Common myeloid progenitor, CD34-positive (primary cell): ENCODE measurements around the gene TIMM17B.

Experiments used
- CTCF ChIA-PET: fragments of 350-600 bp; sonication (Branson Sonifier 250); formaldehyde crosslinking; loops from one replicate; lab custom pipeline; 2021; ENCODE audit warnings: antibody characterized with exemption; lab: Charles Lee
- POLR2A ChIA-PET: fragments of 350-600 bp; sonication (Branson Sonifier 250); formaldehyde crosslinking; loops from one replicate; lab custom pipeline; 2021; ENCODE audit warnings: antibody characterized with exemption; lab: Charles Lee
- DNase-seq, 3 donors: peaks; one replicate each; pipeline versions ENCODE4 v3.0.0 to v3.0.0-alpha.2; 2013
- H3K27ac ChIP-seq, 2 experiments: 1 replicate in 1 of 2; 2 replicates in 1 of 2; pipeline ENCODE4 v1.7.0; 2013; ENCODE audit warnings: inconsistent platforms in 2 of 2, low read length in 2 of 2, mild to moderate bottlenecking in 2 of 2, low read depth in 1 of 2, moderate library complexity in 1 of 2; ENCODE audit not compliant: severe bottlenecking in 2 of 2, insufficient read depth in 1 of 2, poor library complexity in 1 of 2
- H3K27me3 ChIP-seq, 5 experiments: replicated peaks in 2 of 5; 1 replicate in 3 of 5; 2 replicates in 2 of 5; pipeline versions ENCODE4 v1.6.1 to v1.7.0; 2013; ENCODE audit warnings: low read length in 4 of 5, mild to moderate bottlenecking in 2 of 5, moderate library complexity in 2 of 5, inconsistent platforms in 1 of 5; ENCODE audit not compliant: insufficient read depth in 5 of 5, control insufficient read depth in 4 of 5
- H3K36me3 ChIP-seq, 4 experiments: 1 replicate in 2 of 4; 2 replicates in 2 of 4; pipeline versions ENCODE4 v1.6.1 to v1.7.0; 2013; ENCODE audit warnings: low read length in 3 of 4, control low read depth in 1 of 4, mild to moderate bottlenecking in 1 of 4; ENCODE audit not compliant: control insufficient read depth in 4 of 4, insufficient read depth in 4 of 4
- H3K4me1 ChIP-seq, 4 experiments: 1 replicate in 3 of 4; 2 replicates in 1 of 4; pipeline versions ENCODE4 v1.6.1 to v1.7.1; 2013; ENCODE audit warnings: low read length in 3 of 4, mild to moderate bottlenecking in 3 of 4, control low read depth in 1 of 4, inconsistent platforms in 1 of 4, moderate library complexity in 1 of 4; ENCODE audit not compliant: control insufficient read depth in 4 of 4, insufficient read depth in 4 of 4; ENCODE audit errors: control extremely low read depth in 1 of 4
- H3K4me3 ChIP-seq, 7 experiments: 1 replicate in 4 of 7; 2 replicates in 3 of 7; pipeline versions ENCODE4 v1.5.1 to v1.7.0; 2013; ENCODE audit warnings: mild to moderate bottlenecking in 7 of 7, low read length in 6 of 7, moderate library complexity in 6 of 7, inconsistent platforms in 2 of 7, low read depth in 2 of 7, control low read depth in 1 of 7; ENCODE audit not compliant: insufficient read depth in 4 of 7, control insufficient read depth in 1 of 7; ENCODE audit errors: extremely low read depth in 1 of 7
- H3K9me3 ChIP-seq, 5 experiments: 1 replicate in 4 of 5; 2 replicates in 1 of 5; pipeline versions ENCODE4 v1.6.1 to v1.7.1; 2013; ENCODE audit warnings: low read length in 4 of 5, mild to moderate bottlenecking in 2 of 5, inconsistent platforms in 1 of 5, low read depth in 1 of 5, moderate library complexity in 1 of 5; ENCODE audit not compliant: control insufficient read depth in 4 of 5, insufficient read depth in 2 of 5; ENCODE audit errors: control extremely low read depth in 1 of 5
- WGBS: methylation state at CpG from one replicate; pipeline ENCODE4 v1.1.5; 2013; ENCODE audit not compliant: insufficient coverage; 5-methylcytosine and 5-hydroxymethylcytosine counted together

Gene TIMM17B

DNA sequence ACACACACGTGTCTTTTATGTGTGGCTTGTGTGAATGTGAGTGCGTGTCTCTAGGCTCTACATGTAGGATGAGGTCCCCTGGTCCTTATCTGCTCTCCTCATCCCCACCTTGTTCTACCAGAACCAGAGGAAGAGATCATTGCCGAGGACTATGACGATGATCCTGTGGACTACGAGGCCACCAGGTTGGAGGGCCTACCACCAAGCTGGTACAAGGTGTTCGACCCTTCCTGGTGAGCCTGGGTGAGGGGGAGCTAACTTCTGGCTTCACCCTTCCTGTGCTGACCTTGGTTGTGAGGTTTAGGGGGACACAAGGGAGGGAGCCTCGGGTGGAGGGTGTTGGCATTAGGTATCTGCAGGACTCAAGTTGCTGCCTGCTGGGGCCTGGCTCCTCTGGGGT lies 3.5 kb upstream of the TIMM17B start:
- Histone ChIP-seq H3K27me3 (no peaks in the 10 kb centered on the region), H3K27ac (no peak overlapping the region), H3K9me3 (peaks cover 0 to 4% (median 0%) of the 10 kb centered on the region in 5 experiments), H3K36me3 (peaks cover 0 to 40% (median 19%) of the 10 kb centered on the region in 4 experiments), H3K4me1 (peaks cover 0 to 16% (median 12%) of the 10 kb centered on the region in 4 experiments), H3K4me3 (no peak overlapping the region)
- 97% methylated on average over 4 of the region's 7 CpGs for WGBS
- ChIA-PET POLR2A (no interaction called here), CTCF (interaction anchor here (1.2 kb wide), 1 partner anchor 15 kb away, joined by 3 read pairs; no protein-coding TSS in a partner anchor)
- DNase-seq: no peak

DNA sequence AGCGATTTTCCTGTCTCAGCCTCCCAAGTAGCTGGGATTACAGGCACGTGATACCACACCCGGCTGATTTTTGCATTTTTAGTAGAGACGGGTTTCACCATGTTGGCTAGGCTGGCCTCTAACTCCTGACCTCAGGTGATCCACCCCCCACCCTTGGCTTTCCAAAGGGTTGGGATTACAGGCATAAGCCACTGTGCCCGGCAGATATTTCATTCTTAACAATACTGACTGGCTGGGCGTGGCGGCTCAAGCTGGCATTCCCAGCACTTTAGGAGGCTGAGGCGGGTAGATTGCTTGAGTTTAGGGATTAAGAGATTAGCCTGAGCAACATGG lies 1.5 kb upstream of the TIMM17B start:
- Histone ChIP-seq H3K27ac (peak overlapping the region in 1 of 2 experiments; percentile 94), H3K4me3 (no peak overlapping the region), H3K4me1 (peaks cover 0 to 16% (median 12%) of the 10 kb centered on the region in 4 experiments), H3K36me3 (peaks cover 0 to 37% (median 21%) of the 10 kb centered on the region in 4 experiments), H3K9me3 (peaks cover 0 to 4% (median 0%) of the 10 kb centered on the region in 5 experiments), H3K27me3 (no peaks in the 10 kb centered on the region)
- 89% methylated on average over 8 of the region's 8 CpGs for WGBS
- CTCF ChIA-PET: interaction anchor here (0.7 kb wide), 1 partner anchor 10 kb away, joined by 3 read pairs; no protein-coding TSS in a partner anchor
- no peak for DNase-seq
- POLR2A ChIA-PET: no interaction called here

DNA sequence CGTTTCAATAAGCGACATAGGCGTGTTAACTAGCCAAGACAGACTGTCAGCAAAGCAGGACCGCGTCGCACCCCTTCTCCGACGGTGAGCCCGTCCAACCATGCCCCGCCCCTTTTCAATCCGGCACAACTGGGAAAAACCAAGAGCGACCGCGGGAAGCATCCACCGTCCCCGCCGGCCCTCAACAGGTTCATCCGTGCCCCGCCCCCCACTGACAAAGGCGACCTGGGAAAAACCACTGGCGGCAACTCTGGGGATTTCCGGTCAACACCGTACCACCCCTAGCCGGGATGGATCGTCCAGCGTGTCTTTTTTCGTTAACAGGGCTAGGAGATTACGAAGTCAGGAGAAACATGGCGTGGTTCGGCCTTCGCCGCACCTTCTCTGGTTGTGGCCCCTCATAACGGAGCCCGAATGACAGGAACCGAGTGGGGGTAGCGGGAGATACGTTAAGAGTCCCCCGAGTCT lies 377 bp downstream of the TIMM17B start:
- POLR2A ChIA-PET: interaction anchor here (0.6 to 2.5 kb wide), 8 partner anchors 9 to 269 kb away, joined by 3 to 12 read pairs (median 4); partner anchors contain the start of genes OTUD5 and SLC35A2
- peak; percentile 73 to 86 (median 84) for DNase-seq
- WGBS: 43% methylated on average over 36 of the region's 38 CpGs
- Histone ChIP-seq H3K36me3 (peaks cover 0 to 38% (median 19%) of the 10 kb centered on the region in 4 experiments), H3K27ac (peak overlapping the region; percentile 88 to 94), H3K4me1 (peaks cover 0 to 17% (median 12%) of the 10 kb centered on the region in 4 experiments), H3K27me3 (no peaks in the 10 kb centered on the region), H3K4me3 (peak overlapping the region; percentile 59 to 83 (median 77)), H3K9me3 (peaks cover 0 to 4% (median 0%) of the 10 kb centered on the region in 5 experiments)
- CTCF ChIA-PET: interaction anchor here (0.6 to 1.7 kb wide), 4 partner anchors 11 to 49 kb away, joined by 3 to 5 read pairs (median 3); no protein-coding TSS in a partner anchor

DNA sequence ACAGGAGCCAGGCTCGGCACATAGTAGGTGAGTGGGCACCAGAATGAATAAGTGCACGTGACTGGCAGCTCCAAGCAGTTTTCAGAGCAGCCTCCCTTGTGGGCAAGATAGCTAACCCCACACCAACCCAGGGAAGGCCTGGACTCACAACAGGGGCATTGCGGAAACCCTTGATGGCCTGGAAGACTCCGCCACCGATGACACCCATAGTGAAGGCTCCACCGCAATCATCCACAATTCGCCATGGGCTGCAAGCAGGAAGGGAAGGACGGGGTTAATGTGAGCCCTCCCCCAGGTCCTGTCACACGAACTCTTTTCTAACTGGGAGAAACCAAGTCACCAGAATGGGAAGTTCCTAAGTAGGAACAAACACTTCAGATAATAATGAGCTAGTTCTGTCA lies 957 bp downstream of the TIMM17B start:
- Histone ChIP-seq H3K9me3 (peaks cover 0 to 4% (median 0%) of the 10 kb centered on the region in 5 experiments), H3K27me3 (no peaks in the 10 kb centered on the region), H3K27ac (peak overlapping the region; percentile 88 to 94), H3K36me3 (peaks cover 0 to 32% (median 16%) of the 10 kb centered on the region in 4 experiments), H3K4me3 (peak overlapping the region in 6 of 7 experiments; percentile 59 to 83 (median 78)), H3K4me1 (peaks cover 0 to 23% (median 15%) of the 10 kb centered on the region in 4 experiments)
- POLR2A ChIA-PET: interaction anchor here (0.6 to 2.5 kb wide), 2 partner anchors 15 to 268 kb away, joined by 4 to 12 read pairs; partner anchors contain the start of gene SLC35A2
- no peak for DNase-seq
- 71% methylated on average over 6 of the region's 9 CpGs for WGBS
- CTCF ChIA-PET: interaction anchor here (0.6 to 1.7 kb wide), 5 partner anchors 10 to 1353 kb away, joined by 3 to 5 read pairs (median 3); no protein-coding TSS in a partner anchor

DNA sequence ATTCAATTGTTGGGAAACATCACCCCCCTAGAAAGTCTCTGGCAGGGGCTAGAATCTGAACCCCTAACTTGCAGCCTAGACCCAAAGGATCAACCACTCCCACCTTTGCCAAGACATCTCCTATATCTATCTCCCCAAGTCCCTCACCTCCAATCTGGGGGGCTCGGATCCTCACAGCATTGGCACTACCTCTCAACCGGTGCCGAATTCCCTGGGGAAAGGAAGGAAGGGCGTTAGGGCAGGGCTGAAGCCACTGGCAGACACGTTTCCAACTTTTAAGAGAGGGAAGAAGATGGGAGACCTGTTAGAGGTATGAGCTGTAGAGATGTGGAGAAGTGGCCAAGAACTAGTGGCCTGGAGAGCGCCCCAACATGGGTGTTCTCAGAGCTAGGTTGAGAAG lies 2.7 kb downstream of the TIMM17B start:
- H3K9me3 ChIP-seq: peaks cover 0 to 4% (median 0%) of the 10 kb centered on the region in 5 experiments
- H3K27me3 ChIP-seq: no peaks in the 10 kb centered on the region
- peaks cover 0 to 24% (median 17%) of the 10 kb centered on the region in 4 experiments for H3K4me1 ChIP-seq
- no peak for DNase-seq
- ChIA-PET CTCF (interaction anchor here (1.4 kb wide), 1 partner anchor 58 kb away, joined by 3 read pairs; no protein-coding TSS in a partner anchor), POLR2A (no interaction called here)
- H3K36me3 ChIP-seq: peaks cover 0 to 24% (median 12%) of the 10 kb centered on the region in 4 experiments
- H3K4me3 ChIP-seq: no peak overlapping the region
- H3K27ac ChIP-seq: no peak overlapping the region
- 54% methylated on average over 2 of the region's 6 CpGs for WGBS

DNA sequence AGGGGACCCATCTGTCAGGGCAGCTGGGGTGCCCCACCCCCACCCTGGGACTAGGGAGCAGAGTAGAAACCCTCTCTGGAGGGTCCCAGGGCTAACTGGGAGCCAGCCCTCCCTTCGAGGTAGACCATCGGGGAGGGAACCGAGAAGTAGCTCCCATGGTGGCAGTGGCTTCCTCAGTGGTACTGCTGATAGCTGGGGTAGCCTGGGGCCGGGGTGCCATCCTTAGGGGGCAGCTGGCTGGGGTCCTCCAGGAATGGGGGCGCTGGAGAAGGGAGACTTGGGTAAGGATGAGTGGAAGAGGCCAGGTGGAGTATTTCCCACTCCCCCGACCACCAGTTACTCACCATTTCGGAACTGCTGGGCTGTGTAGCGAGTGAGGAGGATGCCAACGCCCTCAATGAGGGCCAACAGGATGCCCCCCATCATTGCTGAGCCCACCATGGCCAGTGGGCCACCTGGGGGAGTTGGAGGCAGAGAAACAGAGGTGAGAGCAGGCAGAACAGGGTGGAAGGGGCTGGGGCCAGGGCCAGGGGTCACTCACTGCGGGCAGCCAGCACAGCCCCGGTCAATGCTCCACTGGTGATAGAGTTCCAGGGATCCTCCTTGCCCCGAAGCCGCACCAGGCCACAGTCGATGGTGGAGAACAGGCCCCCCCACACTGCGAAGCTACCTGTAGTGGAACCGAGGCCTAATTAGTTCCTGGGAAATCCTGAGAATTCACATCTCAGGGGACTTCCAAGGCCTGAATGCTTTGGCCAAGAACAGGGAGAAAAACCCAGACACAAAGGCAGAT lies 3.8 kb downstream of the TIMM17B start:
- POLR2A ChIA-PET: no interaction called here

More for the DNA sequence above, 3.8 kb downstream of the TIMM17B start:
- H3K4me3 ChIP-seq: no peak overlapping the region
- WGBS: 84% methylated on average over 14 of the region's 16 CpGs
- H3K27me3 ChIP-seq: no peaks in the 10 kb centered on the region
- H3K4me1 ChIP-seq: peaks cover 0 to 19% (median 15%) of the 10 kb centered on the region in 4 experiments
- peaks cover 0 to 21% (median 12%) of the 10 kb centered on the region in 4 experiments for H3K36me3 ChIP-seq
- H3K27ac ChIP-seq: no peak overlapping the region
- peaks cover 0 to 4% (median 0%) of the 10 kb centered on the region in 5 experiments for H3K9me3 ChIP-seq
- no peak for DNase-seq
- CTCF ChIA-PET: interaction anchor here (0.6 to 1.4 kb wide), 3 partner anchors 13 to 132 kb away, joined by 3 to 5 read pairs (median 3); partner anchors contain the start of gene GLOD5
